HG03571 (cell line): ENCODE data around the gene RELL1.
A peak's percentile ranks its signal among the peaks of the same experiment; 100 is the strongest.

Experiments used
- ATAC-seq: cut with Tn5 transposase; IDR thresholded peaks from one replicate; pipeline ENCODE4 v1.9.1; 2021; ENCODE audit not compliant: unreplicated experiment

Gene RELL1, protein sequence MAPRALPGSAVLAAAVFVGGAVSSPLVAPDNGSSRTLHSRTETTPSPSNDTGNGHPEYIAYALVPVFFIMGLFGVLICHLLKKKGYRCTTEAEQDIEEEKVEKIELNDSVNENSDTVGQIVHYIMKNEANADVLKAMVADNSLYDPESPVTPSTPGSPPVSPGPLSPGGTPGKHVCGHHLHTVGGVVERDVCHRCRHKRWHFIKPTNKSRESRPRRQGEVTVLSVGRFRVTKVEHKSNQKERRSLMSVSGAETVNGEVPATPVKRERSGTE

DNA sequence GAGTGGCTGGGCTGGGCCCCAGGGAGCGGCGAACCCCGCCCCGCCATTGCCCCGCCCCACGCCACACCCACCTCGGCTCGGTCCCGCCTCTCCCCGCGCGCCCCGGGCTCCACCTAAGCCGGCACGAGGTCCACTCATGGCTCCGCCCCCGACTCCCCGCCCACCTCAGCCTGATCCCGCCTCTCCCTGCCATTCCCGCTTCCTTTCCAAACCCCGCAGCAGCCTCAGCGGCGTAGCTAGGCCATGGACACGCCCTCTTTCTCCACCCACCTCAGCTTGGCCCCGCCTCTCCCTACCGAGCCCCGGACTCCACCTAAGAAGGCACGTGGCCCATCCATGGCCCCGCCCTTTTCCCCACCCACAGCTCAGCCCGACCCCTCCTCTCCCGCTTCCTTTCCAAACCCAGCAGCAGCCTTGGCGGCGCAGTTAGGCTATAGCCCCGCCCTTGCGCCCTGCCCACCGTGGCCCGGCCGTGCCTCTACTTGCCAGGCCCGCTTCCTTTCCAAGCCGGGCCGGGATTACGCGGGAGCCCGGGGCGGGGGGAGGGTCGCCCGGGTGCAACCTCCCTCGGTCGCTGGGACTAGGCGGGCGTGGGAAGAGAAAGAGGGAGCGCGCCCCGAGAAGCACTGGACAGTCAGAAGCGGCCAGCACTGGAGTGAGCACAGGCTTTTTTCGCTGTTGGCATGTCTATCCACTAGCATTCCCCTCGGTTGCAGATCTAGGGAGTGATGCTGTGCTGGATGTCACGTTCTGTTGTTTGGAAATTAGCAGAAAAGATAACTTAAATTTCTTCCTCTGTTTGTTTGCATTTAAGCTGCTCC lies at the start of gene RELL1:
Gene RELL1, minus strand, starts transcription at position 4 of the 821 bp plus-strand sequence. CDS start 89 bp downstream, outside the sequence.
- ATAC-seq, result peak; percentile 81

DNA sequence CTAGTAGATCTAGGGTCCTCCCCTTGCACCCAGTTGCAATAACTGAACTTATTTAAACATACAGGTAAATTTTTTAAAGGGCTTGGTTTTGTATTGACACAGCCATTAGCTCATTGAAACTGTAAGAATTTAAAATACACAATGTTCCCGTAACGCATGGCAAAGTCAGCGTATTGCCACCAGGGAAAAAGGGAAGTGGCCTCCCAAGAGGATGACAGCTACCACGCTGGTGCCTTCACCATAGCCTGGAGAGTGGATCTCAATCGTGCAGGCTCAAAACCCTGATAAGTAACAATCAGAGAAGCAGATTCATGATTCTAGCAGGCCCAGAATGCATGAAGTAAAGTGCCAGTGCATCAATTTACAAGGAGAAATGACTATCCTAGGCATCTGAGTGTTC lies 49.4 kb upstream of the RELL1 start:
- no peak for ATAC-seq

DNA sequence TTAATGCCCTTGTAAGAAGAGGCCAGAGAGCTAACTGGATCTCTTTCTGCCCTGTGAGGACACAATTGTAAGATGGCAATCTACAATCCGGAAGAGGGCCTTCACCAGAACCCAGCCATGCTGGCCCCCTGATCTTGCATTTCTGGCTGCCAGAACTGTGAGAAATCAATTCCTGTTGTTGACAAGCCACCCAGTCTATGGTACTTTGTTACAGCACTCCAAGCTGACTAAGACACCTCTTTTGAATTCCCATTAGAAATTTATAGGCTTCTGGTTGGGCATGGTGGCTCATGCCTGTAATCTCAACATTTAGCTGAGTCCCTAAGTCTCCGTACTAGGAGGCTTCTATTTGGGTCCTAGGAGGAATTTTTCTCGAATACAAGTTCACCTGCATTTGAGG lies 48.8 kb upstream of the RELL1 start:
- no peak for ATAC-seq

DNA sequence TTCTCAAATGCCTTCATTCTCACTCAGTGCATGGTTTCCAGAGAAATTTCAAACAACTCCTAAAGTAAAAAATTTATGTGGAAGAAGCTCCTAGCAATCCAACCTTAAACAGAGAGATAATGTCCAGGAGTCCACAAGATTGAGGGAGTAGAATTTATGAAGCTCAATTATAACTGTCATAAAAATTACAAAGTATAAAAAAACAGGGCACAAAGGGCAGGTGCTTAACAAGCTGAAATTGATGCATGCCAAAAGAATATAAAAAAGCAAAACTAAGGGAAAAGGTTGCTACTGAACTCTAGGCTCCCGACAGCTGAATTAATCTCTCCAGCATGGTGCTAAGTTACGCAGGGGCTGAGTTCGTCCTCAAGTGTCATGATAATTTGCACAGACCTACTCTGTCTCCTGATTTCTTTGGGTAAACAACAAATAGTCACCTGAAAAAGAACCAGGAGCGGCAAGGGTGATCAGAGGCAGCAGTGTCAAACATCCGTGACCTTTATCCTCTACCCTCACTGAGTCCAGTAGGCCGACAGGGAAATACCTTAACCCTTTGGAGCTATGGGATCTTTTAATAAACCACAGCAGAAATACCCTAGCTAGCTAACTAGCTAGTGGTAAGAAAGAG lies 47.2 kb upstream of the RELL1 start:
- no peak for ATAC-seq

DNA sequence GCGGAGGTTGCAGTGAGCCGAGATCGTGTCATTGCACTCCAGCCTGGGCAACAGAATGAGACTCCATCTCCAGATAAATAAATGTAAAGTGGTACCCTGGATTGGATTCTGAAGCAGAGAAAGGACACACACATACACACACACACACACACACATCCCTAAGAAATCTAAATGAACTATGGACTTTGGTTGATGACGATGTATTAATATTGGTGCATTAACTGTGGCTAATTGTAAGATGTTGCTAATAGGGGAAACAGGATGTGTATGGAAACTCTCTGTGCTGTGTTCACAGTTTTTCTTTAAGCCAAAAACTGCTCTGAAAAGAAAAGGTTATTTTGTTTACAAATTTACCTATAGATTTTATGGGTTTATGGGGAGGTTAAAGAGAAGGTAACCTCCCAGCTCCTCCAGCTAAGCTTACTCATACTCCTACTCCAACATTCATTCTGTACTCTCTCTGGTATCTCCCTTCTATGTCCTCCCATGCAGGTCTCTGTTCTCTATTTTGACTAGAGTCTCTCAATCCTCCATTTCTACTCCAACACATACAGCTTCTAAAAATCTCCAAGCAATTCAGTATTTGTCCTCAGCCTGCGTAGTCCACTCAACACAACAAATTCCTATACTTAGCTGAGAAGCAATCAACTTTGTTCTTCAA lies 46.5 kb upstream of the RELL1 start:
- no peak for ATAC-seq

DNA sequence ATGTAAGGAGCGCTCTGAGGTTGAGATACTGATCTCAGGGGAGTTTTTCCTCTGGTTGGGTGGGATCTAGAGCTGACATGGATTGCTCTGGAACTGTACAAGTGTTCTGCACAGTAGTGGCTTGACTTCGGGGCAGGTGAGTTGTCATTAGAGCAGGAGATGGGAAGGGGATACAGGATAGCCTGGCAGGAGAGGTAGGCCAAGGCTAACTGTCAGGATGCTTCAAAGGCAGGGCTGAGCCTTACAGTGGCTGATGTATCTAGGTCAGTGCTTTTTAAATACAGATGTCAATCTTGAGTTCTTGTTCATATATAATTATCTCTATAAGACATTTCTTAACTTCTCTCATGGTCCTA lies 43.5 kb upstream of the RELL1 start:
- no peak for ATAC-seq

DNA sequence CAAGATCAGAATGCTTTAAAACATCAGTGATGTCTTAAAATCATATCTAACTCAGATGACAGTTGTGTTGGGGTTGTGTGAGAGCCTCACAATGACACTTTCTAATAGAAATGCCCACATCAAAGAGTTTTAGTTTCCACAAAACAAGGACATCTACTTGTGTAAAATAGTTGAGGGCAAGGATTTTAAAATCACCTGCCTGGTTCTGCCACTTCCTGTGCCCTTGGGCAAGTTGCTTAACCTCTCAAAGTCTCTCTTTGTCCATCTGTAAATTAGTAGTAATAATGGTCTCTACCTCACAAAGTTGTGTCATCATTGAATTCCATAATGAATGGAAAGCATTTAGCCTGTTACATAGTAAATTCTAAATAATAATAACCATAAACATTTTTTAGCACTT lies 41.9 kb upstream of the RELL1 start:
- ATAC-seq, result no peak

DNA sequence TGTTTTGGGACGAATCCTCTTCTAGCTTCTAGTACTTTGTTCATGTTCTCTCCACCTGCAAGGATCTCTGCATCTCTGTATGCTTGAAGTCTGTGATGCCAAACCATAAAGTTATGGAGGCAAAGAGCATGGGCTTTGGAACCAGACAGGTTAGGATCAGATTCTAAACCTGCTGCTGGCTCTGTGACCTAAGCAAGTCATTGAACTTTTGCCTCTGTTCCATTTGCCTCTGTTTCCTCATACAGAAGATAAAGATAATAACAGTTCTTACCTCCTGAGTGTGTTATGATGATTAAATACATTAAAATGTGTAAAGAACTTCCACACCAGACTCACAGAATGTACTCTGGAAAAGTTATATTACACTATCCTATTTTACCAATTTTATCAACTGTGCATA lies 41.5 kb upstream of the RELL1 start:
- no peak for ATAC-seq

DNA sequence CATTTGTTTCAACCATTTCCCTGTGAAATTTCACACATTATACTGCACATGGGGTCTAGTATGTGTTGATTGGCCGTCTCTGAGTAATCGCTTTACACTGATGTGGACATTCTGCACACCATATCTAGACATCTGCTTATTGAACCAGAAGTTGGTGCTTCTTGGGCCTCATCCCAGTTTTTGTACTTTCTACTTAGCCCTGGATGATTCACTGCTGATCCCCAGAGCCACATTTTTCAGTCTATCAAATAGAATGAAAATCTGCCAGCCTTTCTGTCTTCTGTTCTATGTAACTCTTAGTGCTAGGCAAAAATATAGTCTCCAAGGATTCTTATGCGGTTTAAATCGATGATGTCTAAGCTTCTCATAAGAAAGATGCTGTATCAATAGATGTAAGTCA lies 40.5 kb upstream of the RELL1 start:
- ATAC-seq, result no peak

DNA sequence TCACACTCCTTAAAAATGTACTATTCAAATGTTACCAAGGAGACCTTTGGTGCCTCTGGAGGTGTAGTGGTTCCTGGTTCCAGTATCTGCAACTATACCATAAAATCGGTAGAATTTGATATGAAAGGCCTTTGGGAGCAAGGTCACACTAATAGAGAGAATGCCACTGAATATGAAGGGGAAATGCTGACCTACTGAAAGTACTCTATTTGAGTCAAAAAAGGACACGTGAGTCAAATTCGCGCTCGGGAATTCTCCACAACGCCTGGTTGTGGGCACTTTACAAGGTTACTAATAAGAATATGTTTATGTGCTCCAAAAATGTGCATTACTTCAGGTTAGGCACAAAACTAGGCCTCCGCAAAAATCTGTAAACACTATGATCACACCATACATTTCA lies 39.5 kb upstream of the RELL1 start:
- no peak for ATAC-seq

DNA sequence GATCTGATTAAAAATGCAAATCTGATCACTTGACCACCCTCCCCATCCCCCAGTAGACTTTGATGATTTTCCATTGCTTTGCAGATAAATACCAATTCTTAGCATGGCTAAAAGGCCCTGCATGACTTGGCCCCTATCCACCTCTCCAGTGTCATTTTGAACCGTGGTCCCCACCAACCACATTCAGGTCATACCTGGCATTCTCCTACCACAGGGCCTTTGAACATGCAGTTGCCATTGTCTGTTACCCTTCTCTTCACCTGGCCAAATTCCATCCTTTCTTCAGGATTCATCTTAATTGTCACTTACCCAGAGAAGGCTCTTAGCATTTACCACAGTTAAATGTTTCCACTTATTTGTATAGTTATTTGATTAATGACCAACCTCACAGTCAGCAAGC lies 36.9 kb upstream of the RELL1 start:
- ATAC-seq, result no peak

DNA sequence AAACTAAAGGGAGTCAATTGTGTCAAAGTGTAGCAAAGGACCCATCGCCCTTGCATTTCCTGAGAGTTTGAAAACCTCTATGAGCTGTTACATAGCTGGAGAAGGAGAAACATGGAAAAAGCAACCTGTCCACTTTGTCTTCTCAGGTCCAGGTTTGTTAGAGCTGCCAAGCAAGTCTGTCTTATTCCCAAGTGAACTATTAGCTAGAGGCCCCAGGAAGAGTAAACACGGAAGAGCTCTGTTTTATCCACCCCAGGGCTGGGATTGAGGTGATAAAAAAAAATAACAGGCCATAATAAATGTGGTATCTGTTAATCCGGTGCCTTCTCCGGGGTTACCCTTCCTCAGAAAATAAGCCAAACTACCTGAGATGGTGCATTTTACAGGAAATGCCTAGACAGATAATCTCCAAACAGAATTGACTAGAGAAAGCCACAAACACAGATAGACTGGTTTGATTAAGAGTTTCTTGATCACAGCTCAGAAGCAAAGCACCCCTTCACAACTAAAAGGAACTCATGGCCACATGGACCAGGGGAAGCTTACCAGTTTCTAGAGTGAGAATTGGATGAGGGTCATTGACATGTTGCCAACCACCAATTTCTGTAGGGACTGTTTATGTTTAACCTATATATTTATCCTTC lies 35.9 kb upstream of the RELL1 start:
- ATAC-seq, result no peak

DNA sequence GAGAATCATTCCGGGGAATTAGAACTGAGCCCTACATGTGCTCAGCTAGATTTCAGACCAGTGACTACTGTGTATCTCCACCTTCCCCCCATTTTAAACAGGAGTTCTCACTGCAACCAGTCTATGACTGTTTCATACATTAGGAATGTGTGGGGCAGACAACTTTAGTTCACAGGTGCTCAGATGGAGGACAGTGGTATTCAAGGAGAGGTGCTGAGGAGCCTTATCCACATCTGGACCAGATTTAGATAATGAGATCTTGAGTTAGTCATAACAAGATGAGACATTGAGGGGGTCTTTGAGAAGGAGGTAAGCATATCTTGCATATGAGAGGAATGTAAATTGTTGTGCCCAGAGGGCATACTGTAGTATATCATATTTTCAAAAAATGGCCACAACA lies 32.8 kb upstream of the RELL1 start:
- ATAC-seq, result no peak

DNA sequence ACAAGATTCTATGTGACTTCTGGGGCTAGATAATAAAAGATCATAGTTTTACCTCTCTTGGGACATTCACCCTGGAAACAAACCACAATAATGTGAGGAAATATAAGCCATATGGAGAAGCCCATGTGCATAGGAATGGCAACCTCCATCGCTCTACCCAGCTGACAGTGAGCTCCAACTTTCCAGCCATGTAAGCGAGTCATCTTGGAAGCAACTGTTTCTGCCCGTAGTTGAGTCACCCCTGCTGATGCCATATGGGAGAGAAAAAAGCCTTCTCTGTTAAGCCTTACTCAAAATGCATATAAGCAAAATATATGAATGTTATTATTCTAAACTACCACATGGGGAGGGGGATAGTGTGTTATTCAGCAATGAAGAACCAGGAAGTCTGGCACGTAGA lies 31.4 kb upstream of the RELL1 start:
- ATAC-seq, result no peak

DNA sequence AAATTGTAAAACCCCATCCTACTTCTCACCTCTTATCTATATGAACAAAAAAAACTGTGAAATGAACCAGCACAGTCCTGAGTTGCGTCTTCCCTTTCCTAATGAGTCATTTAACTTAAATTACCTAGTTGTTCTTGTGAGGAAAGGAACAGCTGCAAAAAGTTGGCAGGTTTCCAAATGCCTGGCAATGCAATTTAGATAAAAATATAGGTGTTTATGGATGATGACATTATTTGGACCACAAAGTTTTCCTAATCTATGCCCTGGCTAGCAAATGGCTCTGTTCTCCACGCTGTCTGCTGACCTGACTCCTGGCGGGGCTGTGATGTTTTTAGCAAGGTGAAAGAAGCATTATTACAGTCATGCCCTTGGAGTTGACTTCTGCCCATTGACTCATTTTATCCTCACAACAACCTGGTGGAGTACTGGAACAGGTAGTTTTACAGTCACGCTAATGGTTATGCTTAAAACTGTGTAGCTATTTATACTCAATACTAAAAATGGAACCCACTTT lies 29.8 kb upstream of the RELL1 start:
- ATAC-seq, result peak; percentile 72

DNA sequence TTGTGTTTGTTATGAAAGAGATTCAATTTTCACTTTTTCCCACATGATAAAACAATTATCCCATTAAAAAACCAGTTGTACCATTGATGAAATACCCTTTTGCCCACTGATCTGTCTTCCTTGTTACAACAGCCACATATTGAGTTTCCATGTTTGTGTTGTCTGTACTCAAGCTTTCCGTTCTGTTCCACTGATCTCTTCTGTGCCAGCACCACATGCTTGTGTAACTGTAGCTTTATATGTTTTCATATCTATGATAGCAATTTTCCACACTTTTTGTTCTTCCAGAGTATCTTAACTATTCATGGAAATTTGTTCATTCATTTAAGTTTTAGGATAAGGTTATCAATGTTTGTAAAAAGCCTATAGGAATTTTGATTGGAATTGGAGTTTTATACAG lies 24.3 kb upstream of the RELL1 start:
- ATAC-seq, result no peak

DNA sequence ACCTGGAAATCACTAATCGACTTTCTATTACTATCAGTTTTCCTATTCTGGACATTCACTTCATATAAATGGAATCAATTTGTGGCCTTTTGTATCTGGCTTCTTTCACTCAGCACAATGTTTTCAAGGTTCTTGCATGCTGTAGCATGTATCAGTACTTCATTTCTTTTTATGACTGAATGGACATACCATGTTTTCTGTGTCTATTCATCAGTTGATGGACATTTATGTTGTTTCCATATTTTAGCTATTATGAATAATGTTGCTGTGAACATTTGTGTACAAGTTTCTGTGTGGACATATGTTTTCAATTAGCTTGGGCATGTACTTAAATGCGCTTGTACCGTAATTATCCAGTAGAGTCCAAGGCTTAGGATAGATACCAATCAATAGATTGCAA lies 19.9 kb upstream of the RELL1 start:
- no peak for ATAC-seq

DNA sequence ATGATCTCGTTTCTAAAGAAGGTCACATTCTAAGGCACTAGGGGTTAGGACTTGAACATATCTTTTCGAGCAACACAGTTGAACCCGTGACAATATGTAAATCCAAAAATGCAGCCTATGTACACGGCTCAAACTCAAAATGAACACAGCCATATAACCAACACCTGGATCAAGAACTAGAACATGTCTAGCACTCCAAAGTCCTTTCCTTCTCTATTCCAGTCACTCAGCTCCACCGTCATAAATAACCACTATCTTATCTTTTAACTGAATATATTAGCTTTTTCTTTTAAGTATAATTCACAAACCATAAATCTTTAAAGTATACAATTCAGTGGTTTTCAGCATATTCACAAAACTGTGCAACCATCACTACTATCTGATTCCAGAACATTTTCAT lies 19.4 kb upstream of the RELL1 start:
- ATAC-seq, result no peak

DNA sequence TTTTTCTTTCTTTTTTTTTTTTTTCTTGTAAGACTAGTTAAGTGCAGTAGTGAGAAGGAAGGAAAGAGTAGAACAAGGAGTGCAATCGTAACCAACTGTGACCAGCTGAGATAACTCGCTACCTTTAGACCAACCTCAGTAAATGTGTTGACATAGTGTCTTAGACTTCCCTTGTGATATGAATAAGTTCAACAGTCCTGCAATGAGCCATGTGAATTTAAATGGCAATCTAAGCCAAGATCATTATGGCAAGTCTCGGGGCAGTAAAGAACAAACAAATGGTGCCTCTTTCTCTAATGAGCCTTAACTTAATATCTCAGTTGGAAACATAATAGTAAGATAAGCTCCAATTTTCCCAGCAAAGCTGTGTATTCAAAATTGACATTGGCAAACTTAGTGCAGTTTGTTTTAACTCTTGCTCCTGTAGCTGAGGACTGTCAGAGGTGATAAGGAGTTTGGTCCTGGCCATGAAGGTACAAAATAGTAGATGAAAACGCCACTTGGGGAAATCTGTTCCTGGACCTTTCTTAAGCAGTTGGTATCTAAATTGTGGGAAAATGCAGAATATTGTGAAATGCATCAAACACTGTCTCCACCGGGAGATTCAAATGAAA lies 13.8 kb upstream of the RELL1 start:
- no peak for ATAC-seq

DNA sequence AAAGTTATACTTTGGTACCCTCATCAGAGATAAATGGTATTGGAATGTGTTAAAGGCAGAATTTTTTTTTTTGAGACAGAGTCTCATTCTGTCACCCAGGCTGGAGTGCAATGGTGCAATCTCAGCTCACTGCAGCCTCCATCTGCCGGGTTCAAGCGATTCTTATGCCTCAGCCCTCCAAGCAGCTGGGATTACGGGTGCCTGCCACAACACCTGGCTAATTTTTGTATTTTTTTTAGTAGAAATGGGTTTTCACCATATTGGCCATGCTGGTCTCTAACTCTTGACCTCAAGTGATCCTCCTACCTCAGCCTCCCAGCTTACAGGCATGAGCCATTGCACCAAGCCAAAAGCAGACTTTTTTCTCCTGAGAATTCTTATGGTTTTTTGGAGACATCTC lies 11.4 kb upstream of the RELL1 start:
- ATAC-seq, result no peak
